Measurements from ENCODE around the gene PPOX. TPM values are rescaled to one million over a fixed set of nuclear protein-coding genes. Genes with fewer than 3 reads are reported as not detected.

Gene PPOX
- total RNA-seq, 1 donor from 2014 or later = 20.0 TPM

DNA sequence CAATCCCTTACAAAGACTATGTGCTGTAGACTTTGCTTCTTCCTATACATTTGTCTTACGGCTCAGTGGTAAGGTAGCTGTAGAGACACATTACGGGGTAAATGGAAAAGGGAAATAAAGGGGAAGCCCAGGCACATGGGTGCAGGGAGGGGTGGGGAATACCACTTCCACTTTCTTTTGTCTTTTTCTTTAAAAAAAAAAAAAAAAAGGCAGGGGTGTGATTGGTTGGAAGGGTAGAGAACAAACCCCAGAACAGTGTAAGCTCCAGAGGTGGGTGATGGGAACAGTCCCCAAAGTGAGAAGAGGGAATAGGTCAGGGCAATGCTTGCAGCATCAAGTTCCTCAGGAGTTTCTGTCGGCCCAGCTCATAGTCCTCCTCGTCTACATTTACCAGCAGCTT, 44.4 kb upstream of the PPOX start:
- Histone ChIP-seq H2AFZ (ENCODE audit: low read depth, low read length) (no peak overlapping the region), H3K4me1 (ENCODE audit: insufficient read depth, low read length) (peaks cover 17% of the 10 kb centered on the region), H3K36me3 (ENCODE audit: insufficient read depth, low read length) (peaks cover 36% of the 10 kb centered on the region), H3K27ac (ENCODE audit: low read depth, low read length) (no peak overlapping the region), H3K27me3 (ENCODE audit: insufficient read depth, low read length) (no peaks in the 10 kb centered on the region), H3K79me2 (ENCODE audit: insufficient read depth, low read length) (peaks cover 66% of the 10 kb centered on the region), H3K9me3 (ENCODE audit: insufficient read depth, low read depth, low read length) (no peaks in the 10 kb centered on the region), H3K4me2 (ENCODE audit: low read length) (no peak overlapping the region), H3K4me3 (ENCODE audit: insufficient read depth, low read depth, low read length) (no peak overlapping the region), H3K9ac (ENCODE audit: low read length) (no peak overlapping the region), H4K20me1 (ENCODE audit: insufficient read depth, low read length) (peaks cover 39% of the 10 kb centered on the region)
- H3K36me3 Mint-ChIP-seq (ENCODE audit: low read depth, unreplicated experiment) = peaks cover 27% of the 10 kb centered on the region
- TF ChIP-seq, protein P1, sequence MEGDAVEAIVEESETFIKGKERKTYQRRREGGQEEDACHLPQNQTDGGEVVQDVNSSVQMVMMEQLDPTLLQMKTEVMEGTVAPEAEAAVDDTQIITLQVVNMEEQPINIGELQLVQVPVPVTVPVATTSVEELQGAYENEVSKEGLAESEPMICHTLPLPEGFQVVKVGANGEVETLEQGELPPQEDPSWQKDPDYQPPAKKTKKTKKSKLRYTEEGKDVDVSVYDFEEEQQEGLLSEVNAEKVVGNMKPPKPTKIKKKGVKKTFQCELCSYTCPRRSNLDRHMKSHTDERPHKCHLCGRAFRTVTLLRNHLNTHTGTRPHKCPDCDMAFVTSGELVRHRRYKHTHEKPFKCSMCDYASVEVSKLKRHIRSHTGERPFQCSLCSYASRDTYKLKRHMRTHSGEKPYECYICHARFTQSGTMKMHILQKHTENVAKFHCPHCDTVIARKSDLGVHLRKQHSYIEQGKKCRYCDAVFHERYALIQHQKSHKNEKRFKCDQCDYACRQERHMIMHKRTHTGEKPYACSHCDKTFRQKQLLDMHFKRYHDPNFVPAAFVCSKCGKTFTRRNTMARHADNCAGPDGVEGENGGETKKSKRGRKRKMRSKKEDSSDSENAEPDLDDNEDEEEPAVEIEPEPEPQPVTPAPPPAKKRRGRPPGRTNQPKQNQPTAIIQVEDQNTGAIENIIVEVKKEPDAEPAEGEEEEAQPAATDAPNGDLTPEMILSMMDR (IDR thresholded peaks at IDR 0.05; ENCODE audit: insufficient read depth, low read depth, low read length) = no peak
- no peak for TF ChIP-seq EZH2 (IDR thresholded peaks at IDR 0.05; ENCODE audit: insufficient read depth, low read length)
- no peak for DNase-seq (ENCODE audit: low read depth)
- no peak for FAIRE-seq
- H3K4me3 Mint-ChIP-seq (ENCODE audit: unreplicated experiment) = no peak overlapping the region
- peaks cover 29% of the 10 kb centered on the region for H3K4me1 Mint-ChIP-seq (ENCODE audit: low read depth, unreplicated experiment)
- H3K9me3 Mint-ChIP-seq (ENCODE audit: unreplicated experiment) = no peaks in the 10 kb centered on the region
- no peak overlapping the region for H3K27ac Mint-ChIP-seq (ENCODE audit: unreplicated experiment)
- H3K27me3 Mint-ChIP-seq (ENCODE audit: low read depth, unreplicated experiment) = no peaks in the 10 kb centered on the region

DNA sequence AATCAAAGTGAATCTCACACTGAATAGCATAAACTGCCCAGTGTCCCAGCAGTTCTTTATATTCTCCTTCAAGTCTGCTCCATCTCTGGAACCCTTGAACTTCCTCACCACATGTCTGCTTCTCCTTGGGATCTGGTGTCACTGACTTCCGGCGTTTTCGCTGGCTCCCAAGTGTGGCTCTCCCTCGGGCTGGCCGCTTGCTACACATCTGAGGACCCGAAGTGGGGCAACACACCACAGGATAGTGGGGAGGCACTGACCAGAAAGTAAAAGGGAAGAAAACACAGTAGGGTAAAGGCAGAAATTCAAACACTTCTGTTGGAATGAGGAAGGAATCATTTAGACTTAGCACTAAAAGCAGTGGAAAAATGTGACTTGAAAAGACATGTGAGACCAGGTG, 43.3 kb upstream of the PPOX start:
- no peak for DNase-seq (ENCODE audit: low read depth)
- Histone ChIP-seq H3K36me3 (ENCODE audit: insufficient read depth, low read length) (peaks cover 46% of the 10 kb centered on the region), H3K27ac (ENCODE audit: low read depth, low read length) (no peak overlapping the region), H3K4me2 (ENCODE audit: low read length) (no peak overlapping the region), H2AFZ (ENCODE audit: low read depth, low read length) (no peak overlapping the region), H4K20me1 (ENCODE audit: insufficient read depth, low read length) (peaks cover 50% of the 10 kb centered on the region), H3K4me3 (ENCODE audit: insufficient read depth, low read depth, low read length) (no peak overlapping the region), H3K27me3 (ENCODE audit: insufficient read depth, low read length) (no peaks in the 10 kb centered on the region), H3K4me1 (ENCODE audit: insufficient read depth, low read length) (peaks cover 16% of the 10 kb centered on the region), H3K9ac (ENCODE audit: low read length) (no peak overlapping the region), H3K79me2 (ENCODE audit: insufficient read depth, low read length) (peaks cover 67% of the 10 kb centered on the region), H3K9me3 (ENCODE audit: insufficient read depth, low read depth, low read length) (no peaks in the 10 kb centered on the region)
- Mint-ChIP-seq H3K27me3 (ENCODE audit: low read depth, unreplicated experiment) (no peaks in the 10 kb centered on the region), H3K36me3 (ENCODE audit: low read depth, unreplicated experiment) (peaks cover 36% of the 10 kb centered on the region), H3K27ac (ENCODE audit: unreplicated experiment) (no peak overlapping the region), H3K4me1 (ENCODE audit: low read depth, unreplicated experiment) (peaks cover 34% of the 10 kb centered on the region), H3K9me3 (ENCODE audit: unreplicated experiment) (no peaks in the 10 kb centered on the region), H3K4me3 (ENCODE audit: unreplicated experiment) (no peak overlapping the region)
- no peak for FAIRE-seq
- TF ChIP-seq, protein P1 (IDR thresholded peaks at IDR 0.05; ENCODE audit: insufficient read depth, low read depth, low read length) = no peak
- TF ChIP-seq EZH2 (IDR thresholded peaks at IDR 0.05; ENCODE audit: insufficient read depth, low read length) = no peak

DNA sequence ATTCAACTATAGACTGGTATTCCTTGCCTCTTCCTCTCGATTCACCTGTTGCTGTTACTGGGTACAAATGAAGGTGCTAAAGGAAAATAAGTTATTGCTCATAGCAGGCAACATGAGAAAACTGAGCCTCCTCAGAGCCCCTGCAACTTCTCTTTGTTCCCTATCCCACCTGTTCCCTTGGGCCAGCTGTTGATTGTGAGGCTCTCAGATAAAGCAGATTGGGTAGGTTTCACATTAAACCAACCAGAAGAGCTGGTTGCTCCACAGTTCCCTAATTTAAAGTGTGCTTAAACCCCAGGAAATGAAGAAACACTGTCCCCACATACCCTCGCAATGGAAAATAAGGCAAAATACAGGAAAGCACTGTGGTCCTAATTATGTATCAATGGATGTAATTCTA, 38.6 kb upstream of the PPOX start:
- FAIRE-seq (no peak), DNase-seq (ENCODE audit: low read depth) (no peak)
- Histone ChIP-seq H3K27me3 (ENCODE audit: insufficient read depth, low read length) (no peaks in the 10 kb centered on the region), H3K36me3 (ENCODE audit: insufficient read depth, low read length) (peaks cover 32% of the 10 kb centered on the region), H3K4me1 (ENCODE audit: insufficient read depth, low read length) (peaks cover 5% of the 10 kb centered on the region), H2AFZ (ENCODE audit: low read depth, low read length) (no peak overlapping the region), H3K9ac (ENCODE audit: low read length) (no peak overlapping the region), H3K79me2 (ENCODE audit: insufficient read depth, low read length) (peaks cover 81% of the 10 kb centered on the region), H3K9me3 (ENCODE audit: insufficient read depth, low read depth, low read length) (no peaks in the 10 kb centered on the region), H3K4me2 (ENCODE audit: low read length) (no peak overlapping the region), H3K27ac (ENCODE audit: low read depth, low read length) (no peak overlapping the region), H4K20me1 (ENCODE audit: insufficient read depth, low read length) (peaks cover 74% of the 10 kb centered on the region), H3K4me3 (ENCODE audit: insufficient read depth, low read depth, low read length) (no peak overlapping the region)
- Mint-ChIP-seq H3K27ac (ENCODE audit: unreplicated experiment) (no peak overlapping the region), H3K27me3 (ENCODE audit: low read depth, unreplicated experiment) (no peaks in the 10 kb centered on the region), H3K4me1 (ENCODE audit: low read depth, unreplicated experiment) (peaks cover 28% of the 10 kb centered on the region), H3K9me3 (ENCODE audit: unreplicated experiment) (no peaks in the 10 kb centered on the region), H3K4me3 (ENCODE audit: unreplicated experiment) (peak overlapping the region; percentile 22), H3K36me3 (ENCODE audit: low read depth, unreplicated experiment) (peaks cover 32% of the 10 kb centered on the region)
- TF ChIP-seq, protein P1 (IDR thresholded peaks at IDR 0.05; ENCODE audit: insufficient read depth, low read depth, low read length) = no peak
- no peak for TF ChIP-seq EZH2 (IDR thresholded peaks at IDR 0.05; ENCODE audit: insufficient read depth, low read length)

Measured in astrocyte (in vitro differentiated cells and primary cell).